GM23338 (cell line): ENCODE measurements around the gene AKT2. TPM values are rescaled to one million over a fixed set of nuclear protein-coding genes. Genes with fewer than 3 reads are reported as not detected.

Source experiments
- ATAC-seq: fragments of 200-7000 bp; cut with Tn5 transposase; 3 replicates; pipeline ENCODE4 v1.9.1; 2020
- DNase-seq: peaks from one replicate; pipeline ENCODE4 v3.0.0-alpha.2; 2015; ENCODE audit warnings: low spot score
- H2AFZ ChIP-seq: fragments of 200-600 bp; sonication (generic); 2 replicates; pipeline ENCODE4 v1.8.0; 2016; ENCODE audit warnings: antibody characterized with exemption, mild to moderate bottlenecking, moderate library complexity
- H3F3A ChIP-seq: fragments of 200-600 bp; sonication (generic); replicated peaks from 2 replicates; pipeline ENCODE4 v1.8.0; 2017; ENCODE audit warnings: antibody characterized with exemption, mixed run types, low read depth
- H3K27ac ChIP-seq: fragments of 200-600 bp; sonication (generic); 2 replicates; pipeline ENCODE4 v1.6.1; 2016; ENCODE audit warnings: low read depth
- H3K27me3 ChIP-seq: fragments of 200-600 bp; sonication (generic); 2 replicates; pipeline ENCODE4 v1.8.0; 2016; ENCODE audit warnings: mild to moderate bottlenecking, mixed run types, moderate library complexity; ENCODE audit not compliant: insufficient read depth
- H3K36me3 ChIP-seq: fragments of 200-600 bp; sonication (generic); 2 replicates; pipeline ENCODE4 v1.8.0; 2016; ENCODE audit warnings: mild to moderate bottlenecking; ENCODE audit not compliant: insufficient read depth
- H3K4me1 ChIP-seq: fragments of 200-600 bp; sonication (generic); 2 replicates; pipeline ENCODE4 v1.8.0; 2016; ENCODE audit warnings: mild to moderate bottlenecking, moderate library complexity; ENCODE audit not compliant: insufficient read depth
- H3K4me2 ChIP-seq: fragments of 200-600 bp; sonication (generic); 2 replicates; pipeline ENCODE4 v1.7.1; 2017; ENCODE audit warnings: mixed run types
- H3K4me3 ChIP-seq: fragments of 200-600 bp; sonication (generic); 2 replicates; pipeline ENCODE4 v1.6.1; 2016; ENCODE audit warnings: mixed run types
- H3K79me2 ChIP-seq: fragments of 200-600 bp; sonication (generic); replicated peaks from 2 replicates; pipeline ENCODE4 v1.8.0; 2017; ENCODE audit warnings: mild to moderate bottlenecking; ENCODE audit not compliant: insufficient read depth
- H3K9me2 ChIP-seq: fragments of 200-600 bp; sonication (generic); 2 replicates; pipeline ENCODE4 v1.8.0; 2017; ENCODE audit not compliant: insufficient read depth
- H4K20me1 ChIP-seq: fragments of 200-600 bp; sonication (generic); replicated peaks from 2 replicates; pipeline ENCODE4 v1.8.0; 2017; ENCODE audit warnings: mild to moderate bottlenecking; ENCODE audit not compliant: insufficient read depth
- H3K27ac Mint-ChIP-seq: 2 replicates; pipeline ENCODE4 v1.8.0; 2020; ENCODE audit warnings: inconsistent platforms, mild to moderate bottlenecking, moderate library complexity, mixed read lengths
- H3K27me3 Mint-ChIP-seq: 3 replicates; pipeline ENCODE4 v1.8.0; 2022; ENCODE audit warnings: low read depth, mild to moderate bottlenecking, moderate library complexity, mixed read lengths, inconsistent platforms; ENCODE audit not compliant: insufficient read depth, poor library complexity
- H3K36me3 Mint-ChIP-seq: 3 replicates; pipeline ENCODE4 v1.8.0; 2021; ENCODE audit warnings: low read depth, mild to moderate bottlenecking, inconsistent platforms, moderate library complexity, mixed read lengths
- H3K4me1 Mint-ChIP-seq: 3 replicates; pipeline ENCODE4 v1.8.0; 2020; ENCODE audit warnings: mild to moderate bottlenecking, inconsistent platforms, mixed read lengths
- H3K4me3 Mint-ChIP-seq: 3 replicates; pipeline ENCODE4 v1.8.0; 2021; ENCODE audit warnings: moderate library complexity, mild to moderate bottlenecking, inconsistent platforms, mixed read lengths
- H3K9me3 Mint-ChIP-seq: 3 replicates; pipeline ENCODE4 v1.8.0; 2020; ENCODE audit warnings: moderate library complexity, mild to moderate bottlenecking, inconsistent platforms, mixed read lengths
- CREB1 ChIP-seq: fragments of 250-450 bp; sonication (Bioruptor Pico); IDR thresholded peaks from 2 replicates; pipeline ENCODE4 v1.5.0; 2020; ENCODE audit warnings: low read depth, mild to moderate bottlenecking, moderate library complexity
- ETS1 ChIP-seq: IDR thresholded peaks from 2 replicates; pipeline ENCODE4 v1.6.1; 2016; ENCODE audit warnings: antibody characterized with exemption
- EZH2 ChIP-seq: fragments of 200-600 bp; sonication (generic); IDR thresholded peaks from one replicate; pipeline ENCODE4 v1.8.0; 2017; ENCODE audit warnings: antibody characterized with exemption, mild to moderate bottlenecking, low read depth; ENCODE audit not compliant: unreplicated experiment
- JUNB ChIP-seq: IDR thresholded peaks from one replicate; pipeline ENCODE4 v1.6.1; 2016; ENCODE audit warnings: antibody characterized with exemption; ENCODE audit not compliant: unreplicated experiment
- NANOG ChIP-seq: IDR thresholded peaks from 2 replicates; pipeline ENCODE4 v1.6.1; 2016; ENCODE audit warnings: antibody characterized with exemption, borderline replicate concordance
- POLR2AphosphoS5 ChIP-seq: IDR thresholded peaks from 2 replicates; pipeline ENCODE4 v1.6.1; 2016; ENCODE audit warnings: antibody characterized with exemption, low read depth
- REST ChIP-seq: IDR thresholded peaks from one replicate; pipeline ENCODE4 v1.6.1; 2018; ENCODE audit warnings: antibody characterized with exemption; ENCODE audit not compliant: unreplicated experiment
- ZNF114 ChIP-seq: fragments of 250-450 bp; sonication (Bioruptor Pico); IDR thresholded peaks from 2 replicates; pipeline ENCODE4 v1.5.0; 2020; ENCODE audit warnings: mild to moderate bottlenecking, moderate library complexity
- ZNF331 ChIP-seq: fragments of 250-450 bp; sonication (Bioruptor Pico); IDR thresholded peaks from 2 replicates; pipeline ENCODE4 v1.5.0; 2020; ENCODE audit warnings: low read depth, mild to moderate bottlenecking, moderate library complexity
- polyA plus RNA-seq: library from polyadenylated mRNA; unstranded; fragments of >200 nt; fragmentation: Nextera tagmentation; extraction: Ambion mirVana; gene quantifications from 2 replicates; pipeline ENCODE4 v1.2.1, GENCODE V29; 2016
- total RNA-seq: library from RNA; depleted of rRNA; stranded (reverse); fragments of >200 nt; shearing (Covaris generic); gene quantifications from 2 replicates; pipeline ENCODE4 v1.2.3, GENCODE V29; 2014

The AKT2 gene
- total and polyA plus RNA-seq, 2 experiments from 2014 or later = 17.6 to 123 TPM

- peaks cover 12% of the 10 kb centered on the region for H3K4me1 Mint-ChIP-seq
- no peak overlapping the region for H2AFZ ChIP-seq
- H3K4me3 Mint-ChIP-seq = no peak overlapping the region
- peaks cover 46% of the 10 kb centered on the region for H3K27me3 Mint-ChIP-seq
- no peaks in the 10 kb centered on the region for H3K79me2 ChIP-seq
- H3K36me3 ChIP-seq = no peaks in the 10 kb centered on the region
- no peak overlapping the region for H3K27ac Mint-ChIP-seq
- peak; percentile 45 for ATAC-seq
- no peaks in the 10 kb centered on the region for H3K9me2 ChIP-seq
- H3K36me3 Mint-ChIP-seq = peaks cover 5% of the 10 kb centered on the region
- peaks cover 12% of the 10 kb centered on the region for H3K4me1 ChIP-seq
- H3K4me3 ChIP-seq = peak overlapping the region; percentile 39; the same call in 1 of the 2 replicates
- peaks cover 41% of the 10 kb centered on the region for H3K27me3 ChIP-seq
- H3K9me3 Mint-ChIP-seq = peaks cover 12% of the 10 kb centered on the region
- no peak overlapping the region for H3K27ac ChIP-seq
- H3F3A ChIP-seq = peaks cover 8% of the 10 kb centered on the region
- no peaks in the 10 kb centered on the region for H4K20me1 ChIP-seq
- peak; percentile 87 for DNase-seq
- H3K4me2 ChIP-seq = peak overlapping the region; percentile 68
- TF ChIP-seq JUNB (no peak), POLR2AphosphoS5 (peak; percentile 51), REST (no peak), CREB1 (CRISPR knock-in tag) (no peak), ETS1 (no peak)
Measured at GRCh38 chr19:40223135-40223822, 61.9 kb downstream of the AKT2 start.

- Mint-ChIP-seq H3K4me1 (peaks cover 10% of the 10 kb centered on the region), H3K9me3 (peaks cover 12% of the 10 kb centered on the region), H3K27ac (no peak overlapping the region), H3K4me3 (no peak overlapping the region), H3K36me3 (peaks cover 5% of the 10 kb centered on the region), H3K27me3 (peaks cover 45% of the 10 kb centered on the region)
- no peak overlapping the region for H3K4me2 ChIP-seq
- peaks cover 11% of the 10 kb centered on the region for H3K4me1 ChIP-seq
- ATAC-seq (peak; percentile 14), DNase-seq (peak; percentile 95)
- H3K79me2 ChIP-seq = no peaks in the 10 kb centered on the region
- no peaks in the 10 kb centered on the region for H4K20me1 ChIP-seq
- peaks cover 10% of the 10 kb centered on the region for H3F3A ChIP-seq
- no peaks in the 10 kb centered on the region for H3K36me3 ChIP-seq
- peaks cover 29% of the 10 kb centered on the region for H3K27me3 ChIP-seq
- no peak overlapping the region for H2AFZ ChIP-seq
- no peak overlapping the region for H3K4me3 ChIP-seq
- H3K9me2 ChIP-seq = no peaks in the 10 kb centered on the region
- no peak overlapping the region for H3K27ac ChIP-seq
- TF ChIP-seq EZH2 = no peak
- no peak for TF ChIP-seq ETS1
- no peak for TF ChIP-seq REST
- TF ChIP-seq NANOG = no peak
- TF ChIP-seq ZNF114 (CRISPR knock-in tag) = no peak
- TF ChIP-seq ZNF331 (CRISPR knock-in tag) = no peak
Measured at GRCh38 chr19:40221858-40222619, 63.1 kb downstream of the AKT2 start.
